Epithelial cell of esophagus (primary cell): ENCODE results near the gene EGFL8.

Experiments used
- DNase-seq: peaks from one replicate; pipeline ENCODE4 v3.0.0; 2010; ENCODE audit warnings: low read depth
- H3K4me3 ChIP-seq: 2 replicates; pipeline ENCODE4 v1.5.1; 2011; ENCODE audit warnings: mild to moderate bottlenecking, low read length, control low read depth
- TF ChIP-seq, protein P1 (sequence below): IDR thresholded peaks from 2 replicates; pipeline ENCODE4 v1.5.1; 2011; ENCODE audit warnings: low read depth, mild to moderate bottlenecking, low read length, control low read depth, inconsistent platforms; ENCODE audit not compliant: insufficient read depth; ENCODE audit errors: missing control alignments

Gene EGFL8

DNA sequence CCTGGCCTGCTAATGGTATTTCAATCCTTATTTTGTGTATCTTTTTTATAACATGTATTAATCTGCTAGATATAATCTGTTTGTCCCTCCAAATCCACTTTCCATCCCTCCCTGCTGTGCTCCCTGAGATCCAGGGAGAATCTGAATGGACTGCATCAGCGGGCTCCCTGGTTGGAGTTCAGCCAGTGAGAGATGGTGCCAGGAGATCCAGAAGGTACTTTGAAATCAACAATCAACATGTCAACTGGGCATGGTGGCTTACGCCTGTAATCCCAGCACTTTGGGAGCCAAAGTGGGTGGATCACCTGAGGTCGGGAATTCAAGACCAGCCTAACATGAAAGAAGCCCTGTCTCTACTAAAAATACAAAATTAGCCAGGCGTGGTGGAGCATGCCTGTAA, 40.7 kb upstream of the EGFL8 start:
- TF ChIP-seq, protein P1, sequence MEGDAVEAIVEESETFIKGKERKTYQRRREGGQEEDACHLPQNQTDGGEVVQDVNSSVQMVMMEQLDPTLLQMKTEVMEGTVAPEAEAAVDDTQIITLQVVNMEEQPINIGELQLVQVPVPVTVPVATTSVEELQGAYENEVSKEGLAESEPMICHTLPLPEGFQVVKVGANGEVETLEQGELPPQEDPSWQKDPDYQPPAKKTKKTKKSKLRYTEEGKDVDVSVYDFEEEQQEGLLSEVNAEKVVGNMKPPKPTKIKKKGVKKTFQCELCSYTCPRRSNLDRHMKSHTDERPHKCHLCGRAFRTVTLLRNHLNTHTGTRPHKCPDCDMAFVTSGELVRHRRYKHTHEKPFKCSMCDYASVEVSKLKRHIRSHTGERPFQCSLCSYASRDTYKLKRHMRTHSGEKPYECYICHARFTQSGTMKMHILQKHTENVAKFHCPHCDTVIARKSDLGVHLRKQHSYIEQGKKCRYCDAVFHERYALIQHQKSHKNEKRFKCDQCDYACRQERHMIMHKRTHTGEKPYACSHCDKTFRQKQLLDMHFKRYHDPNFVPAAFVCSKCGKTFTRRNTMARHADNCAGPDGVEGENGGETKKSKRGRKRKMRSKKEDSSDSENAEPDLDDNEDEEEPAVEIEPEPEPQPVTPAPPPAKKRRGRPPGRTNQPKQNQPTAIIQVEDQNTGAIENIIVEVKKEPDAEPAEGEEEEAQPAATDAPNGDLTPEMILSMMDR = no peak
- DNase-seq = no peak
- no peak overlapping the region for H3K4me3 ChIP-seq

DNA sequence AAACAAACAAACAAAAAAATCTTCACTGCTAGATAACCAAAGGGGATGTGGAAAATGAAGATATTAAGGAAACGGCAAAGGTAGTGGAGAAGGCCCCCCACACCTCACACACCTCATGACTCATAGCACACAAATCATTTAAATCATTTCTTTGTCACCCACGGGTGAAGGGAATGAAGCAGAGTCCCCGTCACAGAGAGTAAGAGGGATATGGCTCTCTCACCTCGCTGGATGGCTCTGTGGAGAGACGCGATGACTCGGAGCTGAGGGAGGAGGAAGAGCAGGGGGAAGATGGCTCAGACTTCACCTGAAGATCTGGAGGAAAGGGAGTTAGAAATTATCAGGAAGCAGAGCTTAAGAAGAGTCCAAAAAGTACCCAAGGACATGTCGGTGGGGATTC, 37.5 kb upstream of the EGFL8 start:
- peak overlapping the region; percentile 100 for H3K4me3 ChIP-seq
- peak; percentile 34 for DNase-seq
- TF ChIP-seq, protein P1 = no peak

DNA sequence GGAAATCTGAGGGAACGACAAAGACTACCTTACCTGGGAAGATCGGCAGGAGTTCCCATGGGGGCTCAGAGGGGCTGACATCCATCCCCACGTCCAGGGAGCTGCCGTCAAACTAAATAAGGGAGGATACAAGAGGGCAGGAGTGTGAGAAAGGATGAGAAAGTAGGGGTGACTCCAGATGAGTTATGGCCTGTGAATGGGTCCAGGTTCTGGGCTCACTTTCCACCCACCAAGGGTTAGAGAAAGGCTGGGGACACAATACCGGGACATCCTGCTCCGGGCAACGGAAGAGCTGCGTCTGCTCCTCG, 37.0 kb upstream of the EGFL8 start:
- peak overlapping the region; percentile 100 for H3K4me3 ChIP-seq
- TF ChIP-seq, protein P1 = no peak
- DNase-seq = no peak

DNA sequence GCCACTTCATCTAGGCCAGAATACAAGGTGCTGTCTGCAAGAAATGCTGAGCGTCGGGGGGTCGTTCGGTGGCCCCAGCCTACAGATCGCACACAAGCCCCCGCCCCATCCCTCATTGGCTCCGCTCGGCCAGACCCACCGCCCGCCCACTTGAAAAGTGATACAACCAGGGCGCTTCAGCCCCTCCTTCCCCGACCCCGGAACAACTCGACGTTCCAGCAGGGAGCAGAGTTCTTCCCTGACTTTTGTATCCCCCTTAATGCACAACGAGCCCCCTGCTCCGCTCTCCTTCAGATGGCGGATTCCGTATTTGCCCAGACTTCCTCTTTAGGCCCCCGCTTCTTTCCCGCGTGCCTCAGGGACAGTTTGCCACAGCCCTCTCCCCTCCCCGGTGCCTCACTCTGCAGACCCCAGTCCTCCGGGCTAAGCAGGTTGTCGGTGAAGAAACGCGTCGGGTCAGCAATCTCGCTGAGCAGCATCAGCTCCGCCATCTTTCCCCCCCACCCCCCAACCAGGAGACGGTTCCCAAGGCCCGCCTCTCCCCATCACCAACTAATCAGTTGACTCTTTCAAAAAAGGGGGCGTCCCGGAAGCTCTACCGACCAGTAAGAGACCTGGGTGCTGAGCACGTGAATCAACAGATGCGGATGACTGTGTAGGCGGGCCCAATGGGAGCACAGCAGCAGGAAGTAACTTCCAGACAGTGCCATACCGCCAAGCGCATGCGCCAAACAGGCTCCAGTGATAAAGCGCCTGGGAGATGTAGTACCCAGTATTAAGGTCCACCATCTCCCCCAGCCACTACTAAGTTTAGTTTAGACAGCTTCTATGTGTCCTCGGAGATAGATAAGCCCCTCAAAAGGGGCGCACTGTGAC, 36.4 kb upstream of the EGFL8 start, which contains the start of gene ATF6B:
Gene ATF6B, minus strand, starts transcription at position 530 of the 876 bp plus-strand sequence. Its CDS starts 39 bp downstream, at position 491.
- peak; percentile 100 for DNase-seq
- H3K4me3 ChIP-seq = peak within 1 kb of the TSS; percentile 100
- TF ChIP-seq, protein P1 = no peak

DNA sequence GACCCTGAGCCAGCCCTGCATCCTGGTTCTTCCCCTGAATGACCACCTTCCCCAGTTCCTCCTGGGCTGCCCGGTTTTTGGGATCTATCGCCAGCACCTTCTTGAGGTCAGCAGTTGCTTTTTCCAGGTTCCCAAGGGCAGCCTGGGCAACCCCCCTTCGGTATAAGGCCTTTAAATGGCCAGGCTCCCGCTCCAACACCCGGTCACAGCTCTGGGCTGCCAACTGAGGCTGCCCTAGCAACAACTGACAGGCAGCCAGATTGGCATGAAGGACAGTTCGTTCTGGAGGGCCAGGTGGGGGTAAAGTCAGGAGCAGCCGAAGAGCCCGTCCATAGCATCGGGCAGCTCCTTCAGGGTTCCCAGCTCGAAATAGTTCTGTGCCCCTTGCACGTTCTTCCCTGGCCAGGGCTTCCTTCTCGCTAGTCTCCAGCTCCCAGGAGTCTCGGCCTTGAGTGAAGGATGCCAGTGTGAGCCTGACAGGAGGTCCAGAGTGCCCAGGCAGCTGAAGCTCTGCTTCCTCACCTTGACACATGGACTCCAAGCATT, 35.6 kb upstream of the EGFL8 start:
- H3K4me3 ChIP-seq = peak overlapping the region; percentile 73
- TF ChIP-seq, protein P1 = no peak
- no peak for DNase-seq

DNA sequence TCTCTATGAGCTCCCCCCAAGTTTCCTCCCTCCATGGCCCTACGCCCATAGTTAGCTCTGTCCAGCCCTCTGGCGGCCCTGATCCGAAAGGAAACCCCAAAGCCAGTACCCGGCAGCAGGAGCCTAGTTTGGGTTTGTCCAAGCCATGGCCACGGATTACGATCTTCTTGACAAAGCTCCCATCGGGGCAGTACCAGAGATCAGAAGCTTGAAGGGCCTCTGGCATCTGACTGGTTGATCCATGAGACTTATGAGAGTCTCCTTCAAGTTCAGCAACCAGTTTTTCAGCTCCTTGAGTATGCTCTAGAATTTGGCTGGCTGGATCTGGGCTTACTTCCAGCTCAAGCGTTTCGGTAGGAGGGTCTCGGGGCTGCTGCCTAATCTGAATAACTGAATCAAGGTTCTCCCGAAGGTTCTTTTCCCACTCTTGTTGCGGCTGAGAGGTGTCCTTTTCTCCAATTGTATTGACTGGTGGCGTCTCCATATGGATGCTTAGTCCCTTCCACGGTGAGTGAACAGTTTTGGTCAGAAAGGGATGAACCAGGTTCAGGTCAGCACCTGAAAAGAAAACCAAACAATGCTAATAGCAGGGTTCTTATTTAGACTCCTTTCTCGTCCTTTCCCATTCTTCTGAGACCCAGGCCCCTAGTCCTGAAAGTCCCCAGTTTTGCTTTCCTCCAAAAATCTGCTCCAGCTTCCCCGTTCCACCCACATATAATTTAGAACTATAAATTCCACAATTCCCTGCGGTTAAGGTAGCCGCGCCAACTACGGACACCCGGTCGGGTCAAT, 34.9 kb upstream of the EGFL8 start:
- no peak for DNase-seq
- TF ChIP-seq, protein P1 = no peak
- peak overlapping the region; percentile 73 for H3K4me3 ChIP-seq
